ENCODE results near the gene SLC66A3. TPM values are rescaled to one million over a fixed set of nuclear protein-coding genes. Genes with fewer than 3 reads are reported as not detected.
"Not testable (repeated sequence)": the region's sequence is repeated elsewhere in the genome, so short reads cannot be mapped to it uniquely, and the experiment has no call there.

Gene SLC66A3
- polyA plus RNA-seq, 1 donor from 2014 or later = 7.0 TPM

GRCh38 chr2:11163439-11164317 lies 8.4 kb downstream of the SLC66A3 start:
- TF ChIP-seq TAF1 (IDR thresholded peaks at IDR 0.05; ENCODE audit: low read depth) (no peak), EP300 (conservative IDR thresholded peaks at IDR 0.05; ENCODE audit: poor library complexity, severe bottlenecking) (no peak), CTCF (IDR thresholded peaks at IDR 0.05; ENCODE audit: poor library complexity, severe bottlenecking) (no peak), EZH2 (IDR thresholded peaks at IDR 0.05; ENCODE audit: borderline replicate concordance, insufficient read depth, low read length, poor library complexity, severe bottlenecking) (no peak), MXI1 (conservative IDR thresholded peaks at IDR 0.05; ENCODE audit: poor library complexity, severe bottlenecking) (no peak), SMC3 (conservative IDR thresholded peaks at IDR 0.05; ENCODE audit: poor library complexity) (no peak), RAD21 (conservative IDR thresholded peaks at IDR 0.05) (no peak), REST (IDR thresholded peaks at IDR 0.05; ENCODE audit: borderline replicate concordance) (no peak)
- no peaks in the 10 kb centered on the region for H3K9me2 ChIP-seq (ENCODE audit: insufficient read depth, low read length)
- H3F3A ChIP-seq (ENCODE audit: insufficient read depth, low read length, poor library complexity, severe bottlenecking) = no peaks in the 10 kb centered on the region
- no peaks in the 10 kb centered on the region for H3K36me3 ChIP-seq (ENCODE audit: insufficient read depth, low read length)
- no peaks in the 10 kb centered on the region for H3K9me3 ChIP-seq (ENCODE audit: low read length)
- H4K20me1 ChIP-seq (ENCODE audit: insufficient read depth) = no peaks in the 10 kb centered on the region
- no peak overlapping the region for H3K9ac ChIP-seq (ENCODE audit: low read length)
- no peak overlapping the region for H2AFZ ChIP-seq (ENCODE audit: low read depth, low read length)
- H3K79me2 ChIP-seq (replicated peaks; ENCODE audit: insufficient read depth, low read length) = no peaks in the 10 kb centered on the region
- no peaks in the 10 kb centered on the region for H3K27me3 ChIP-seq (ENCODE audit: insufficient read depth, low read depth, low read length)
- no peak overlapping the region for H3K27ac ChIP-seq (ENCODE audit: low read length)
- no peak overlapping the region for H3K4me3 ChIP-seq (ENCODE audit: low read length)
- no peak overlapping the region for H3K4me2 ChIP-seq (ENCODE audit: low read length)

GRCh38 chr2:11165046-11165445 lies 9.8 kb downstream of the SLC66A3 start:
- not testable (repeated sequence) for H3F3A ChIP-seq (ENCODE audit: insufficient read depth, low read length, poor library complexity, severe bottlenecking); H4K20me1 ChIP-seq (ENCODE audit: insufficient read depth); H3K9me3 ChIP-seq (ENCODE audit: low read length); H3K79me2 ChIP-seq (replicated peaks; ENCODE audit: insufficient read depth, low read length); H3K9me2 ChIP-seq (ENCODE audit: insufficient read depth, low read length); H3K27ac ChIP-seq (ENCODE audit: low read length); H3K27me3 ChIP-seq (ENCODE audit: insufficient read depth, low read depth, low read length); H3K4me3 ChIP-seq (ENCODE audit: low read length); H3K9ac ChIP-seq (ENCODE audit: low read length); H3K36me3 ChIP-seq (ENCODE audit: insufficient read depth, low read length); H3K4me2 ChIP-seq (ENCODE audit: low read length); H2AFZ ChIP-seq (ENCODE audit: low read depth, low read length)

Data from neural cell (in vitro differentiated cells).